ENCODE results near the gene KIF15. TPM values are rescaled to one million over a fixed set of nuclear protein-coding genes. Genes with fewer than 3 reads are reported as not detected.
"Not testable (repeated sequence)": the region's sequence is repeated elsewhere in the genome, so short reads cannot be mapped to it uniquely, and the experiment has no call there.

The KIF15 gene
- total RNA-seq, 1 experiment from 2014 or later, result 10.0 TPM

DNA sequence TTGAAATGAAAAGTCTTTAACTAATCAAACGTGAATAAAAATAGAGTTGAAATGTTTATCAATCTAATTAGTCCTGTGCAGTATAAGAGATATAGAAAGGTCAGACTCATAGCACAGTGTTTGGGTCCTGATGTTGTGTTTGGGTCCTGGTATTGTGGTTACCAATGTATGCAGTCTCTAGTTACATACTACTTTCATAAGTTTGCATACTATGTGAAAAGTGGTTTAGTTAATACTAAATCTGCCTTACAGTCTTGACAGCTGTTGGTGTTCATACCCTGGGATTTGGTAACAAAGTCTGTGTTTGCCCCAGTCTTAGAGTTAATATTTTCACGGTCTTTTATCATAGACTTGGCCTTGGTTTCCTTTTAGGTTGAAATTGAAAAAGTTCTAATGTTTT, 41.7 kb downstream of the KIF15 start:
- in situ Hi-C loops (cut with HindIII; ENCODE audit: low pct_unique_long_range_greater_than_20kb, low sequenced_read_pairs), result no loop called here
- no peak for DNase-seq (ENCODE audit: low read depth, low spot score)

DNA sequence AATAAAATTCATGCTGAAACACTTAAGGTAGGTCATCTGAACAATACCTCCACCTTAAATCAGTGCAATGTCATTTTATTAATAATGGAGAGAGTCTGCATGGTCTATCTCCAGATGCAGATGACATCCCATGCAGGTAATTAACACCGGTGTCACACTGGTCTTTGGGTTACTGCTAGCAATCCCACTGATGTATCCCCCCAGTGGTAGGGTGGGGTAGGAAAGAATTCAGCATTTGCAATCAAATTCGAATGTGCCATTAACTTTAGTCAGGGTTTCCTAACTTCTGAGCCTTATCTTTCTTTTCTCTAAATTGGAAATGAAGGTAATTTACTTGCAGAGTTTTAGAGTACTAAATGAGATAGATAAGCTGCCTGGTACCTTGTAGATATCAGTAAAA, 44.4 kb downstream of the KIF15 start:
- in situ Hi-C loops (cut with HindIII; ENCODE audit: low pct_unique_long_range_greater_than_20kb, low sequenced_read_pairs), result no loop called here
- DNase-seq (ENCODE audit: low read depth, low spot score), result no peak

DNA sequence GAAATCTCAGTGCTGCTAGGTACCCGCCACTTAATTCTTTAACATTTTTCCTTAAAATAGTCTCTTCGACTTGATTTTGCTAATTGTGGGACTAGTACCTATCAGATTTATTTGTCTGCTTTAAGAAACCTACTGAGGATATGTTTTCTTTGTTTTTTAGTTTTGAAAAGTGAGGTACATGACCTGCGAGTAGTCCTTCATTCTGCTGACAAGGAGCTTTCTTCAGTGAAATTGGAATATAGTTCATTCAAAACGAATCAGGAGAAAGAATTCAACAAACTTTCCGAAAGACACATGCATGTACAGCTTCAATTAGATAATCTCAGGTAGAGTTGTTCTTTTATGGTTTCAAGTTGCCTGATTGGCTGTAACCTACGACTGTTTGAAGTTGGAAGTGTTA, 53.2 kb downstream of the KIF15 start:
- in situ Hi-C loops (cut with HindIII; ENCODE audit: low pct_unique_long_range_greater_than_20kb, low sequenced_read_pairs), result no loop called here
- DNase-seq (ENCODE audit: low read depth, low spot score), result no peak

GRCh38 chr3:44816334-44816733, 54.7 kb downstream of the KIF15 start:
- in situ Hi-C loops (cut with HindIII; ENCODE audit: low pct_unique_long_range_greater_than_20kb, low sequenced_read_pairs); DNase-seq (ENCODE audit: low read depth, low spot score): not testable (repeated sequence)

GRCh38 chr3:44821206-44821605, 59.6 kb downstream of the KIF15 start:
- in situ Hi-C loops (cut with HindIII; ENCODE audit: low pct_unique_long_range_greater_than_20kb, low sequenced_read_pairs); DNase-seq (ENCODE audit: low read depth, low spot score): not testable (repeated sequence)

DNA sequence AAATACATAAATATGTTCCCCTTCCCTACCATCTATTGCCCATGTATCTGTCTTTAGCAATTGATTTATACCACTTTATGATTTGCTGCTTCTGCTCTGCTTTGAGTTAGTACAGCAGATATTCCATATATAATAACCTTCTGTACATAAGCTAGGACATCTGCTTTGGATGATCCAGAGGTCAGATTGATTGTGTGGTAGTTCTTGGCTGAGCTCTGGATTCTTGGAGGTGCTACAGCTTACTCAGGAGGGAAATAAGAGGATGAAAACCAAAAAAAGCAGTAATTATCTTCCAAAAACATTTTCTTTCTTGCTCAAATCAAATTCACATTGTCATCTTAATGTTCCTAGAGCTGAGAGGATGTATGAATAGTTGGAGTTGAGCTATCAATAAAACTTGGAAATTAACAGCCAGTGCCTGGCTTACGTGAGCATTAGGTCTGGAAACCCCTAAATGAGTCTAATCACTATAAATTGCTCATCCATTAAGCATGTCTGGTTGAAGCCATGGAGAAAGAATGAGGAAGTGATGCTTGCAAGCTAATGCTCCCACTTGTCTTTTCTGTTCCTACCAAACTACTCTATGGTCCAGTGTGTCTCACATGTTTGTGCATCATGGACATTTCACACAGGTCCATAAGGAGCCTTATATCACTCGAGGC, 63.8 kb downstream of the KIF15 start:
- no peak for DNase-seq (ENCODE audit: low read depth, low spot score)
- in situ Hi-C loops (cut with HindIII; ENCODE audit: low pct_unique_long_range_greater_than_20kb, low sequenced_read_pairs), result no loop called here

- in situ Hi-C loops (cut with HindIII; ENCODE audit: low pct_unique_long_range_greater_than_20kb, low sequenced_read_pairs), result no loop called here
- DNase-seq (ENCODE audit: low read depth, low spot score), result no peak
Measured at GRCh38 chr3:44827196-44827595, 65.6 kb downstream of the KIF15 start.

- in situ Hi-C loops (cut with HindIII; ENCODE audit: low pct_unique_long_range_greater_than_20kb, low sequenced_read_pairs), result no loop called here
Measured at GRCh38 chr3:44831232-44831631, 69.6 kb downstream of the KIF15 start.

GRCh38 chr3:44832032-44832431, 70.4 kb downstream of the KIF15 start:
- DNase-seq (ENCODE audit: low read depth, low spot score), result no peak
- in situ Hi-C loops (cut with HindIII; ENCODE audit: low pct_unique_long_range_greater_than_20kb, low sequenced_read_pairs), result no loop called here

More at GRCh38 chr3:44831232-44831631, 69.6 kb downstream of the KIF15 start:
- no peak for DNase-seq (ENCODE audit: low read depth, low spot score)

- in situ Hi-C loops (cut with HindIII; ENCODE audit: low pct_unique_long_range_greater_than_20kb, low sequenced_read_pairs), result no loop called here
- no peak for DNase-seq (ENCODE audit: low read depth, low spot score)
Measured at GRCh38 chr3:44832965-44833364, 71.4 kb downstream of the KIF15 start.

- DNase-seq (ENCODE audit: low read depth, low spot score), result no peak
- in situ Hi-C loops (cut with HindIII; ENCODE audit: low pct_unique_long_range_greater_than_20kb, low sequenced_read_pairs), result no loop called here
Measured at GRCh38 chr3:44833394-44833793, 71.8 kb downstream of the KIF15 start.

GRCh38 chr3:44835684-44836083, 74.1 kb downstream of the KIF15 start:
- in situ Hi-C loops (cut with HindIII; ENCODE audit: low pct_unique_long_range_greater_than_20kb, low sequenced_read_pairs), result no loop called here
- DNase-seq (ENCODE audit: low read depth, low spot score), result no peak

DNA sequence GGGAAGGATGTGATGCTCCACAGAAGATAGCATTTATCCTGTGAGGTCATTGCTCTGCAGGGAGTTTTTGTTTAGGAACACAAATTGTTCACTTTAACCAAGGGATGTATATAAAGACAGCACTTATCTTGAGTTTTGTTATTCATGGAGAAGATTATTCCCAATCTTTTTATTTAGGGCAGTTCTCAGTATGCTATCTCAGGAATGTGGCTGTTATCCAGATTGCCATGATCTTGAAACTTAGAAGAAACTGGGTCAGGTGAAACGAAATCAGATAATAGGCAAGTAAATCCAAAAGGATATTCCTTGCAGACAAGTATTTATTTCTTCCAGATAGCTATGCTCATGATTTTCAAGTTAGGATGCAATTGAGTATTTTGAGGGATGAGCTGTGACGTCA, 80.8 kb downstream of the KIF15 start:
- no peak for DNase-seq (ENCODE audit: low read depth, low spot score)
- in situ Hi-C loops (cut with HindIII; ENCODE audit: low pct_unique_long_range_greater_than_20kb, low sequenced_read_pairs), result no loop called here

DNA sequence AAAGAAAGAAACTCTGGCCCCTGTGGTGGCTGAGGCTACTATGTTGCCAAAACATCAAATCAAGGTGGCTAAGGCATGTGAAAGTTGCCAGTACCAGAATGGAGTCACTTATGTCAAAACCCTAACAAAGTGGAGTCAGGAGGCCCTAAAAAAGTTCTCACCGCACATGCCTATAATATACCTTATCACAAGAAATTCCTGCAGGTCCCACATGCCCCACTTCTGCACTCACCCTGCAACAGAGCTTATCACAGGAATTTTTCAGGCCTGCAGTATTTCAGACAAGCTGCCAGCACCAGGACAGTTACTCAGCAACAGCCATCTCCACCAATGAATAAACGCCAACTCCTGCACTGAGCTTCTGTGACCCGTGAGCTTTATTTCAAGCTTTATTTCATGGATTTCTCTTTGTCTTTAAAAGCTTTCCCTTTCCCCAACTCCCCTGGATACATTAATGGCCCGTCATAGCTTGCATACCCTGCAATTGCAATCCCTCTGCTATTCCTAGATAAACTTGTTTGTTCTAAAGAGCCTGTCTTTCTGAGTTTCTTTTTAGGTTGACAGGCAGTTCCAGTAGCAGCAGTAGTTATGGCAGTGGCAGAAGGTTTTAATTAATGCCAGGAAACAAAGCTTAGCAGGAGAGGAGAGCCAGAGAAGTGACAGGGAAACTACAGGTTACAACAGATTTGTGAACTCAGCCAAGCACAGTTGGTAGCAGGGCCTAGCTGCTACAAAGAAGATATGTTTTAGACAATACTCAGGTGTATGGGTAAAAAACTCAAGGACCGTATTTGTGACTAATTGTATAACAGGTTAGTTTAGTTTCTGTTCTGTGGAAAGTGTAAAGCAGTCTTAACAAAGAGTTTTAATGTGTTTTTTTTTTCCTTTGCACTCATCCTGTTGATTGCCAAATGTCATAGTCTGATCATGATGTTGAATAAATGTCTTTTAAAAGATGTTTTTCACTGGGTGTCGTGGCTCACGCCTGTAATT, 84.2 kb downstream of the KIF15 start:
- DNase-seq (ENCODE audit: low read depth, low spot score), result no peak
- in situ Hi-C loops (cut with HindIII; ENCODE audit: low pct_unique_long_range_greater_than_20kb, low sequenced_read_pairs), result no loop called here

- no peak for DNase-seq (ENCODE audit: low read depth, low spot score)
- in situ Hi-C loops (cut with HindIII; ENCODE audit: low pct_unique_long_range_greater_than_20kb, low sequenced_read_pairs), result no loop called here
Measured at GRCh38 chr3:44848634-44849033, 87.0 kb downstream of the KIF15 start.

DNA sequence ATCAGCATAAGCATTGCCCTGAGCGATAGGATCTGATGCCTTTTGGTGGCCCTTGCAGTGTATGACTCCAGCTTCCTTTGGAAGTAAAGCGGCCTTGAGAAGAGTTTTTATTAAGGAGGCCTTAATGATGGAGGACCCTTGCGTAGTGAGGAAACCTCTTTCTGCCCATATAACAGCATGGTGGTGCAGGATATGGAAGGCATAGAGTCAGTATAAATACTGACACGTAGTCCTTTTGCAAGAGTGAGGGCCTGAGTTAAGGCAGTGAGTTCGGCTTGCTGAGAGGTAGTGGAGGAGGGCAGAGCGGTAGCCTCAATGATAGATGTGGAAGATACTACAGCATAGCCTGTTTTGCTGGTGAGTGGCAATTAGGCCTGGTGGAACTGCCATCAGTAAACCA, 95.1 kb downstream of the KIF15 start:
- DNase-seq (ENCODE audit: low read depth, low spot score); in situ Hi-C loops (cut with HindIII; ENCODE audit: low pct_unique_long_range_greater_than_20kb, low sequenced_read_pairs): not testable (repeated sequence)

DNA sequence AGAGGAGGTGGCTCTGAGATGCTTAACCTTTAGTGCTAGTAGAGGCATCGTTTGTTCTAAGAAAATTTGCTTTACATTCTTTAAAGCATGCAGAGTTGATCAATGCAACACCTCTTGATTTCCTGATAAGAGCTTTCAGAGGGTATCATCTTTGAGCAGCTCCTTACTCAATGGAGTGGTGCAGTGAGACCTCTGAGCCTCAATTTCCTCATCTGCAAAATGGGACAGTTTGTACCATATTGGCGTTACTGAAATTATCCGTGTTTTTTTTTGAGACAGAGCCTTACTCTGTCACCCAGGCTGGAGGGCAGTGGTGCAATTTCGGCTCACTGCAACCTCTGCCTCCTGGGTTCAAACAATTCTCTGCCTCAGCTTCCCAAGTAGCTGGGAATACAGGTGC, 98.5 kb downstream of the KIF15 start:
- DNase-seq (ENCODE audit: low read depth, low spot score), result no peak
- in situ Hi-C loops (cut with HindIII; ENCODE audit: low pct_unique_long_range_greater_than_20kb, low sequenced_read_pairs), result no loop called here

GRCh38 chr3:44861412-44862225, 100.0 kb downstream of the KIF15 start, which contains the start of gene TMEM42:
Gene TMEM42, plus strand, starts transcription at chr3:44861912. Its CDS starts 13 bp downstream, at chr3:44861925.
- in situ Hi-C loops (cut with HindIII; ENCODE audit: low pct_unique_long_range_greater_than_20kb, low sequenced_read_pairs), result no loop called here
- DNase-seq (ENCODE audit: low read depth, low spot score), result peak; percentile 8
